SK-N-SH (cell line): ENCODE results near the gene SMIM3. TPM values are rescaled to one million over a fixed set of nuclear protein-coding genes. Genes with fewer than 3 reads are reported as not detected.

Experiments used
- CTCF ChIA-PET: fragments of 300-600, 350-600 bp; formaldehyde crosslinking; extraction: SDS; loops from one replicate; lab custom pipeline; 2021; lab: Yijun Ruan, JAX
- POLR2A ChIA-PET: fragments of 350-600 bp; sonication (Branson Sonifier 250); formaldehyde crosslinking; extraction: SDS; loops from one replicate; lab custom pipeline; 2020; ENCODE audit warnings: antibody characterized with exemption, inconsistent platforms; lab: Yijun Ruan, JAX
- DNase-seq: peaks from one replicate; pipeline ENCODE4 v3.0.0; 2012
- H2AFZ ChIP-seq: fragments of 200-600 bp; sonication (generic); 2 replicates; pipeline ENCODE4 v1.8.1; 2016; ENCODE audit warnings: antibody characterized with exemption, mild to moderate bottlenecking, low read depth
- H3F3A ChIP-seq: fragments of 200-600 bp; sonication (generic); replicated peaks from 2 replicates; pipeline ENCODE3; 2016; ENCODE audit warnings: antibody characterized with exemption, mild to moderate bottlenecking; ENCODE audit not compliant: insufficient read depth
- H3K27ac ChIP-seq, 2 experiments: fragments of 200-500 bp in 1 of 2; fragments of 200-600 bp in 1 of 2; sonication (Bioruptor generic) in 1 of 2; sonication (generic), shearing (Covaris generic) in 1 of 2; 2 replicates each; pipeline versions ENCODE4 v1.5.1 to v1.6.1; 2014 to 2016; ENCODE audit warnings: low read depth in 2 of 2, inconsistent platforms in 1 of 2, low read length in 1 of 2, mild to moderate bottlenecking in 1 of 2, mixed read lengths in 1 of 2
- H3K27me3 ChIP-seq: fragments of 200-600 bp; sonication (generic), shearing (Covaris generic); 2 replicates; pipeline ENCODE4 v1.6.1; 2016; ENCODE audit warnings: mixed run types; ENCODE audit not compliant: insufficient read depth
- H3K36me3 ChIP-seq, 2 experiments: fragments of 200-500 bp in 1 of 2; fragments of 200-600 bp in 1 of 2; sonication (Bioruptor generic) in 1 of 2; sonication (generic) in 1 of 2; replicated peaks in 1 of 2; 2 replicates each; pipeline versions ENCODE3 to v1.5.1; 2014 to 2016; ENCODE audit warnings: low read length in 1 of 2, mild to moderate bottlenecking in 1 of 2; ENCODE audit not compliant: insufficient read depth in 2 of 2, control insufficient read depth in 1 of 2
- H3K4me1 ChIP-seq, 2 experiments: fragments of 200-500 bp in 1 of 2; fragments of 200-600 bp in 1 of 2; sonication (Bioruptor generic) in 1 of 2; sonication (generic), shearing (Covaris generic) in 1 of 2; 2 replicates each; pipeline versions ENCODE4 v1.5.1 to v1.6.1; 2014 to 2016; ENCODE audit warnings: low read depth in 1 of 2, low read length in 1 of 2, mixed run types in 1 of 2; ENCODE audit not compliant: insufficient read depth in 2 of 2, control insufficient read depth in 1 of 2
- H3K4me2 ChIP-seq: fragments of 200-600 bp; sonication (generic), shearing (Covaris generic); 2 replicates; pipeline ENCODE4 v1.6.1; 2017; ENCODE audit warnings: mixed run types
- H3K4me3 ChIP-seq, 2 experiments: fragments of 200-500 bp in 1 of 2; fragments of 200-600 bp in 1 of 2; sonication (Bioruptor generic) in 1 of 2; sonication (generic), shearing (Covaris generic) in 1 of 2; 2 replicates each; pipeline versions ENCODE4 v1.5.1 to v1.8.1; 2014 to 2016; ENCODE audit warnings: low read depth in 2 of 2, inconsistent platforms in 1 of 2, low read length in 1 of 2, mild to moderate bottlenecking in 1 of 2, mixed read lengths in 1 of 2, moderate library complexity in 1 of 2
- H3K79me2 ChIP-seq: fragments of 200-600 bp; sonication (generic); 2 replicates; pipeline ENCODE4 v1.8.1; 2017; ENCODE audit warnings: mild to moderate bottlenecking; ENCODE audit not compliant: insufficient read depth
- H3K9ac ChIP-seq: fragments of 200-600 bp; sonication (generic); 2 replicates; pipeline ENCODE4 v1.6.1; 2017; ENCODE audit warnings: mixed run types
- H3K9me2 ChIP-seq: fragments of 200-600 bp; sonication (generic); 2 replicates; pipeline ENCODE4 v1.6.1; 2017; ENCODE audit warnings: mixed run types
- H3K9me3 ChIP-seq: fragments of 200-600 bp; sonication (generic); 2 replicates; pipeline ENCODE4 v1.6.1; 2017; ENCODE audit warnings: mixed run types, mild to moderate bottlenecking, moderate library complexity
- H4K20me1 ChIP-seq: fragments of 200-600 bp; sonication (generic); 2 replicates; pipeline ENCODE4 v1.6.1; 2017; ENCODE audit warnings: mild to moderate bottlenecking, mixed run types; ENCODE audit not compliant: insufficient read depth
- ELF1 ChIP-seq: IDR thresholded peaks from 2 replicates; pipeline ENCODE4 v1.4.0; 2012
- FOXJ3 ChIP-seq: sonication (generic); formaldehyde crosslinking; IDR thresholded peaks from 2 replicates; pipeline ENCODE4 v1.5.1; 2020; ENCODE audit warnings: mild to moderate bottlenecking, missing genetic modification reagents
- JUND ChIP-seq: IDR thresholded peaks from 2 replicates; pipeline ENCODE4 v1.4.0; 2012
- MEF2A ChIP-seq: IDR thresholded peaks from 2 replicates; pipeline ENCODE4 v1.4.0; 2012; ENCODE audit warnings: low read depth, borderline replicate concordance
- RAD21 ChIP-seq: IDR thresholded peaks from 2 replicates; pipeline ENCODE4 v1.6.1; 2012; ENCODE audit warnings: mild to moderate bottlenecking, low read length
- RCOR1 ChIP-seq: fragments of 150-350 bp; IDR thresholded peaks from 2 replicates; pipeline ENCODE4 v1.6.1; 2017; ENCODE audit warnings: antibody characterized with exemption, low read length
- RFX5 ChIP-seq: IDR thresholded peaks from 2 replicates; pipeline ENCODE4 v1.6.1; 2012; ENCODE audit warnings: mild to moderate bottlenecking, improper control_type of control experiment, low read length
- RXRA ChIP-seq: IDR thresholded peaks from 2 replicates; pipeline ENCODE4 v1.4.0; 2012; ENCODE audit warnings: low read depth, mild to moderate bottlenecking, borderline replicate concordance
- SMC3 ChIP-seq: IDR thresholded peaks from 2 replicates; pipeline ENCODE4 v1.6.1; 2012; ENCODE audit warnings: low read depth, low read length, improper control_type of control experiment
- YY1 ChIP-seq: IDR thresholded peaks from 2 replicates; pipeline ENCODE4 v1.4.0; 2012; ENCODE audit warnings: low read depth, mild to moderate bottlenecking
- WGBS: methylation state at CpG from one replicate; pipeline ENCODE4 v1.1.6; 2017; ENCODE audit warnings: low lambda C conversion rate; 5-methylcytosine and 5-hydroxymethylcytosine counted together
- polyA plus RNA-seq, 3 experiments: library from polyadenylated mRNA; depleted of rRNA; stranded (reverse); fragments of >200 nt; gene quantifications; 2 replicates each; pipeline ENCODE4 v1.2.3, GENCODE V29; 2012
- TF ChIP-seq, protein P1 (sequence below): fragments of 150-350 bp; IDR thresholded peaks from 2 replicates; pipeline ENCODE4 v1.6.1; 2016; ENCODE audit warnings: mild to moderate bottlenecking, low read depth, low read length
- TF ChIP-seq, protein P2 (sequence below): IDR thresholded peaks from 2 replicates; pipeline ENCODE4; 2012
- TF ChIP-seq, protein P3 (sequence below): fragments of 200-600 bp; sonication (generic); IDR thresholded peaks from 2 replicates; pipeline ENCODE4 v1.6.1; 2017; ENCODE audit warnings: antibody characterized with exemption, mild to moderate bottlenecking, moderate library complexity
- TF ChIP-seq, protein P4 (sequence below): IDR thresholded peaks from 2 replicates; pipeline ENCODE4 v1.6.1; 2012; ENCODE audit warnings: mild to moderate bottlenecking, low read depth, low read length, moderate library complexity
- TF ChIP-seq, protein P5 (sequence below): fragments of 150-350 bp; IDR thresholded peaks from 2 replicates; pipeline ENCODE4 v1.6.1; 2017; ENCODE audit warnings: antibody characterized with exemption, low read length, low read depth, borderline replicate concordance

Gene SMIM3
- polyA plus RNA-seq, 1 of the 3 experiments (the other 2 are of a cell fraction): 39.9 TPM

DNA sequence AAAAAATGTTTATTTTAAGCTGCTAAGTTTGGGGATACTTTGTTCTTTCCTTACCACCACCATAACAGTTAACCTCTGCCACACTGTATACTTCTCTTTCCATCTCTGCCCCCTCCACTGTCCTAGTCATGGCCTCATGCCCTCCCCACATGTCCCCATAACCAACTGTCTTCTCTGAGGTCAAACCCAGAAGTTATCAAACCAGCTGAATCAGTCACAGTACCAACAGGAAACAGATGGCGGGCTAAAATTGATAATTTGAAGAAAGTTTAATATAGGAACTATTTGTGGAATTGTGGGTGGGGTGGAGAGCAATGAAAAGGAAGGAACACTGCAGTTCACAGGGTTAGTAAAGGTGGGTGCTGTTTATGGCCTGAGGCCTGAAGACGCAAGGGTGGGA is 14.0 kb upstream of the SMIM3 start:
- Histone ChIP-seq H4K20me1 (no peaks in the 10 kb centered on the region), H3K36me3 (no peaks in the 10 kb centered on the region), H3K9me3 (no peaks in the 10 kb centered on the region), H3K79me2 (no peaks in the 10 kb centered on the region), H2AFZ (no peak overlapping the region), H3K4me2 (no peak overlapping the region), H3F3A (no peaks in the 10 kb centered on the region), H3K9ac (no peak overlapping the region), H3K27ac (no peak overlapping the region), H3K27me3 (no peaks in the 10 kb centered on the region), H3K4me1 (peaks cover 6 to 14% of the 10 kb centered on the region in 2 experiments; a peak in 2 of 4 replicates), H3K4me3 (no peak overlapping the region), H3K9me2 (no peaks in the 10 kb centered on the region)
- TF ChIP-seq JUND (no peak), SMC3 (no peak), FOXJ3 (CRISPR knock-in tag) (no peak), RXRA (no peak), RCOR1 (no peak), RFX5 (no peak), MEF2A (no peak), ELF1 (no peak), YY1 (no peak), RAD21 (no peak)
- TF ChIP-seq, protein P1, sequence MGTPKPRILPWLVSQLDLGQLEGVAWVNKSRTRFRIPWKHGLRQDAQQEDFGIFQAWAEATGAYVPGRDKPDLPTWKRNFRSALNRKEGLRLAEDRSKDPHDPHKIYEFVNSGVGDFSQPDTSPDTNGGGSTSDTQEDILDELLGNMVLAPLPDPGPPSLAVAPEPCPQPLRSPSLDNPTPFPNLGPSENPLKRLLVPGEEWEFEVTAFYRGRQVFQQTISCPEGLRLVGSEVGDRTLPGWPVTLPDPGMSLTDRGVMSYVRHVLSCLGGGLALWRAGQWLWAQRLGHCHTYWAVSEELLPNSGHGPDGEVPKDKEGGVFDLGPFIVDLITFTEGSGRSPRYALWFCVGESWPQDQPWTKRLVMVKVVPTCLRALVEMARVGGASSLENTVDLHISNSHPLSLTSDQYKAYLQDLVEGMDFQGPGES: no peak
- TF ChIP-seq, protein P2, sequence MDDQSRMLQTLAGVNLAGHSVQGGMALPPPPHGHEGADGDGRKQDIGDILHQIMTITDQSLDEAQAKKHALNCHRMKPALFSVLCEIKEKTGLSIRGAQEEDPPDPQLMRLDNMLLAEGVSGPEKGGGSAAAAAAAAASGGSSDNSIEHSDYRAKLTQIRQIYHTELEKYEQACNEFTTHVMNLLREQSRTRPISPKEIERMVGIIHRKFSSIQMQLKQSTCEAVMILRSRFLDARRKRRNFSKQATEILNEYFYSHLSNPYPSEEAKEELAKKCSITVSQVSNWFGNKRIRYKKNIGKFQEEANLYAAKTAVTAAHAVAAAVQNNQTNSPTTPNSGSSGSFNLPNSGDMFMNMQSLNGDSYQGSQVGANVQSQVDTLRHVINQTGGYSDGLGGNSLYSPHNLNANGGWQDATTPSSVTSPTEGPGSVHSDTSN: no peak
- TF ChIP-seq, protein P3, sequence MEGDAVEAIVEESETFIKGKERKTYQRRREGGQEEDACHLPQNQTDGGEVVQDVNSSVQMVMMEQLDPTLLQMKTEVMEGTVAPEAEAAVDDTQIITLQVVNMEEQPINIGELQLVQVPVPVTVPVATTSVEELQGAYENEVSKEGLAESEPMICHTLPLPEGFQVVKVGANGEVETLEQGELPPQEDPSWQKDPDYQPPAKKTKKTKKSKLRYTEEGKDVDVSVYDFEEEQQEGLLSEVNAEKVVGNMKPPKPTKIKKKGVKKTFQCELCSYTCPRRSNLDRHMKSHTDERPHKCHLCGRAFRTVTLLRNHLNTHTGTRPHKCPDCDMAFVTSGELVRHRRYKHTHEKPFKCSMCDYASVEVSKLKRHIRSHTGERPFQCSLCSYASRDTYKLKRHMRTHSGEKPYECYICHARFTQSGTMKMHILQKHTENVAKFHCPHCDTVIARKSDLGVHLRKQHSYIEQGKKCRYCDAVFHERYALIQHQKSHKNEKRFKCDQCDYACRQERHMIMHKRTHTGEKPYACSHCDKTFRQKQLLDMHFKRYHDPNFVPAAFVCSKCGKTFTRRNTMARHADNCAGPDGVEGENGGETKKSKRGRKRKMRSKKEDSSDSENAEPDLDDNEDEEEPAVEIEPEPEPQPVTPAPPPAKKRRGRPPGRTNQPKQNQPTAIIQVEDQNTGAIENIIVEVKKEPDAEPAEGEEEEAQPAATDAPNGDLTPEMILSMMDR: no peak
- TF ChIP-seq, protein P4, sequence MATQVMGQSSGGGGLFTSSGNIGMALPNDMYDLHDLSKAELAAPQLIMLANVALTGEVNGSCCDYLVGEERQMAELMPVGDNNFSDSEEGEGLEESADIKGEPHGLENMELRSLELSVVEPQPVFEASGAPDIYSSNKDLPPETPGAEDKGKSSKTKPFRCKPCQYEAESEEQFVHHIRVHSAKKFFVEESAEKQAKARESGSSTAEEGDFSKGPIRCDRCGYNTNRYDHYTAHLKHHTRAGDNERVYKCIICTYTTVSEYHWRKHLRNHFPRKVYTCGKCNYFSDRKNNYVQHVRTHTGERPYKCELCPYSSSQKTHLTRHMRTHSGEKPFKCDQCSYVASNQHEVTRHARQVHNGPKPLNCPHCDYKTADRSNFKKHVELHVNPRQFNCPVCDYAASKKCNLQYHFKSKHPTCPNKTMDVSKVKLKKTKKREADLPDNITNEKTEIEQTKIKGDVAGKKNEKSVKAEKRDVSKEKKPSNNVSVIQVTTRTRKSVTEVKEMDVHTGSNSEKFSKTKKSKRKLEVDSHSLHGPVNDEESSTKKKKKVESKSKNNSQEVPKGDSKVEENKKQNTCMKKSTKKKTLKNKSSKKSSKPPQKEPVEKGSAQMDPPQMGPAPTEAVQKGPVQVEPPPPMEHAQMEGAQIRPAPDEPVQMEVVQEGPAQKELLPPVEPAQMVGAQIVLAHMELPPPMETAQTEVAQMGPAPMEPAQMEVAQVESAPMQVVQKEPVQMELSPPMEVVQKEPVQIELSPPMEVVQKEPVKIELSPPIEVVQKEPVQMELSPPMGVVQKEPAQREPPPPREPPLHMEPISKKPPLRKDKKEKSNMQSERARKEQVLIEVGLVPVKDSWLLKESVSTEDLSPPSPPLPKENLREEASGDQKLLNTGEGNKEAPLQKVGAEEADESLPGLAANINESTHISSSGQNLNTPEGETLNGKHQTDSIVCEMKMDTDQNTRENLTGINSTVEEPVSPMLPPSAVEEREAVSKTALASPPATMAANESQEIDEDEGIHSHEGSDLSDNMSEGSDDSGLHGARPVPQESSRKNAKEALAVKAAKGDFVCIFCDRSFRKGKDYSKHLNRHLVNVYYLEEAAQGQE: no peak
- TF ChIP-seq, protein P5, sequence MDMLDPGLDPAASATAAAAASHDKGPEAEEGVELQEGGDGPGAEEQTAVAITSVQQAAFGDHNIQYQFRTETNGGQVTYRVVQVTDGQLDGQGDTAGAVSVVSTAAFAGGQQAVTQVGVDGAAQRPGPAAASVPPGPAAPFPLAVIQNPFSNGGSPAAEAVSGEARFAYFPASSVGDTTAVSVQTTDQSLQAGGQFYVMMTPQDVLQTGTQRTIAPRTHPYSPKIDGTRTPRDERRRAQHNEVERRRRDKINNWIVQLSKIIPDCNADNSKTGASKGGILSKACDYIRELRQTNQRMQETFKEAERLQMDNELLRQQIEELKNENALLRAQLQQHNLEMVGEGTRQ: no peak
- no peak for DNase-seq
- ChIA-PET CTCF (interaction anchor here (1.2 to 3.1 kb wide), 3 partner anchors 13 to 203 kb away, joined by 3 to 35 read pairs (median 5); partner anchors contain the start of gene SMIM3), POLR2A (no interaction called here)
- WGBS: 86% methylated on average over 2 of the region's 2 CpGs
